ENCODE measurements around the gene STMN1.

GRCh38 chr1:25878690-25879089 lies 27.5 kb downstream of the STMN1 start:
- TF ChIP-seq POLR2AphosphoS5 (IDR thresholded peaks at IDR 0.05; ENCODE audit: low read depth, low read length) (no peak), CTCF (IDR thresholded peaks at IDR 0.05 in 2 of 3, conservative IDR thresholded peaks at IDR 0.05 in 1 of 3; ENCODE audit: borderline replicate concordance in 1 of 3, insufficient read depth in 1 of 3, low read depth in 2 of 3, low read length in 2 of 3) (no peak), RAD21 (IDR thresholded peaks at IDR 0.05; ENCODE audit: low read depth) (no peak), POLR2A (IDR thresholded peaks at IDR 0.05; ENCODE audit: borderline replicate concordance, extremely low read depth, insufficient read depth, insufficient read length) (no peak), MAX (IDR thresholded peaks at IDR 0.05) (no peak), FOSL1 (IDR thresholded peaks at IDR 0.05; ENCODE audit: low read depth) (no peak), YY1 (IDR thresholded peaks at IDR 0.05; ENCODE audit: extremely low read depth, insufficient replicate concordance, low read depth, low read length) (no peak), TCF7L2 (IDR thresholded peaks at IDR 0.05; ENCODE audit: borderline replicate concordance, extremely low read depth, insufficient read depth, insufficient read length) (no peak), ZBTB33 (IDR thresholded peaks at IDR 0.05; ENCODE audit: extremely low read depth, insufficient replicate concordance, low read length) (no peak), EZH2 (IDR thresholded peaks at IDR 0.05) (no peak), CEBPB (IDR thresholded peaks at IDR 0.05; ENCODE audit: low read depth) (no peak), SP1 (IDR thresholded peaks at IDR 0.05; ENCODE audit: low read depth) (no peak), SIN3A (IDR thresholded peaks at IDR 0.05; ENCODE audit: low read depth) (no peak)
